Measurements from ENCODE around the gene GJA8.
"Not testable (repeated sequence)": the region's sequence is repeated elsewhere in the genome, so short reads cannot be mapped to it uniquely, and the experiment has no call there.

Gene GJA8

GRCh38 chr1:147902253-147902845, at the start of gene GJA8:
Gene GJA8, plus strand, starts transcription at chr1:147902795. Its CDS starts 5,161 bp downstream, at chr1:147907956.
- no peak for DNase-seq

DNA sequence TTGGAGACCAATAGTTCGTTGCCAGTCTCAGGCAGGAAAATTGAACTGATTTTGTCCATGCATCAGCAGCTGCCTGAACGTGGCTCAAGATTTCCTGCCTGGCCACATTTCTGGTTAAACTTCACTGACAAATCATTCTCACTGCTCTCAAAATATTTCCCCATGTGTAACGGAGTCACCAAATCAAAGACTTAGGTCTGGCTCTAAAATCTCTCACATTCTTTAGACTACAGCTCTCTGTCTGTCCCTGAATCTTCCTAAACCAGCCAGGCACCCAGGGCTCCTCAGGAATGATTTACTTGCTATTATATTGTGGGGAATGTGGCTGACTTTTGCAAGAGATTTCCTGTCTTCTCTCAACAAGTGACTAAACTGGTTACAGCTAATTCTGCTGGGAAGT, 49.2 kb upstream of the GJA8 start:
- no peak for DNase-seq

- not testable (repeated sequence) for DNase-seq
These were observed 47.6 kb upstream of the GJA8 start for GRCh38 chr1:147854989-147855388.

DNA sequence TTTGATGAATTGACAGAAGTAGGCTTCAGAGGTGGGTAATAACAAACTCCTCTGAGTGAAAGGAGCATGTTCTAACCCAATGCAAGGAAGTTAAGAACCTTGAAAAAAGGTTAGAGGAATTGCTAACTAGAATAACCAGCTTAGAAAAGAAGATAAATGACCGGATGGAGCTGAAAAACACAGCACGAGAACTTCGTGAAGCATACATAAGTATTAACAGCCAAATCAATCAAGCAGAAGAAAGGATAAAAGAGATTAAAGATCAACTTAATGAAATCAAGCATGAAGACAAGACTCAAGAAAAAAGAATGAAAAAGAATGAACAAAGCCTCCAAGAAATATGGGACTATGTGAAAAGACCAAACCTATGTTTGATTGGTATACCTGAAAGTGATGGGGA, 46.6 kb upstream of the GJA8 start:
- not testable (repeated sequence) for DNase-seq

- not testable (repeated sequence) for DNase-seq
These were observed 35.4 kb upstream of the GJA8 start for GRCh38 chr1:147867204-147867603.

- DNase-seq = no peak
These were observed 24.6 kb upstream of the GJA8 start for GRCh38 chr1:147878022-147878421.

DNA sequence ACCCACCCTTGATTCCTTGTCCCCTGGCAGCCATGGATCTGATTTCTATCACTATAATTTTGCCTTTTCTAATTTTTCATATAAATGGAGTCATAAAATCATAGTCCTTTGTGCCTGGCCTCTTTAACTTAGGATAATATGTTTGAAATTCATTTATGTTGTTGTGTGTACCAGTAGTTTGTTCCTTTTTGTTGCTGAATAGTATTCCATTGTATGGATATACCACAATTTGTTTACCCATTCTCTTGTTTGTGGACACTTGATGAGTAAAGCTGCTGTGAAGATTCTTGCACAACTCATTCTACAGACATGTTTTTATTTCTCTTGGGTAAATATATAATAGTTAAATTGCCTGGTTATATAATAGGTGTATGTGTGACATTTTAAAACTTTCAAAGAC, 22.7 kb upstream of the GJA8 start:
- no peak for DNase-seq

DNA sequence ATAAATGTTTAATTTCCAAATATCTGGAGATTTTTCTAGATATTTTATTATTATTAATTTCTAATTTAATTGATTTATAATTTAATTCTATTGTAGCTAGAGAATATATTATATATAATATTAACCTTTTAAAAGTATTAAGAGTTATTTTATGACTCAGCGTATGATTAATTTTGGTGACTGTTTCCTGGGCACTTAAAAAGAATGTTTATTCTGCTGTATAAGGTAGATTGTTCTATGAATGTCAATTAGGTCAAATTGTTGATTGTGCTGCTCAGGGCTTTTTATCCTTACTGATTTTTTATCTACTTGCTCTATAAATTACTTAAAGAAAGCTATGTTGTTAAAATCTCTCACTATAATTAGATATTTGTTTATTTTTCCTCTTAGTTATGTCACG, 20.1 kb upstream of the GJA8 start:
- DNase-seq = no peak

DNA sequence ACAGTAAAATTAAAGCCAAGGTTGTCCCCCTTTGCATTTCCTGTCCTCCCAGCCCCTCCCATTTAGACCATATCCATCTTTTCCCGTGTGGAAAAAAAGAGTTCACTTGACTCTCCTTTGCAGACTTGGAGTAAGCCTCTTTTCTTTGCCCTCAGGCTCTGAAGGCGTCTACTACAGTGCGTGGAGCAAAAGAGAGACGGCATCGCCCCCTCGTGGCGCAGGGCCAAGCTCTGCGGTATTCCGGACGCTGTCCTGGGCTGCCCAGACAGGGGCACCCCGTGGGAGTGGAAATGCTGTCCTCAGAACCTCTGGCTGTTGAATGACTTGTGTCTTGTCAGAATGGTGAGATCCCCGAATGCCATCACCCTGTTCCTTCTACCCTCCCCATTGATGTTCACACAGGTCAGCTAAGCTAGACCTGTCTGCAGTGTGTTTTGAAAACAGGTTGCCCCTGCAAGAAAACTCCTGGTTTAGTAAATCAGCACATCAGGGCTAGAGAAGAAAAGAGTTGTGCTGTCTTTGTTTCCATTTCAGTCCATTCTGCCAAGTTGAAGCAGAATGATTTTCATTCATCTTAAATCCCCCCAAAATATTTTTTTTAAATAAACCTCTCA, 12.3 kb upstream of the GJA8 start:
- peak; percentile 34 for DNase-seq

- no peak for DNase-seq
These were observed 11.5 kb upstream of the GJA8 start for GRCh38 chr1:147891088-147891487.

DNA sequence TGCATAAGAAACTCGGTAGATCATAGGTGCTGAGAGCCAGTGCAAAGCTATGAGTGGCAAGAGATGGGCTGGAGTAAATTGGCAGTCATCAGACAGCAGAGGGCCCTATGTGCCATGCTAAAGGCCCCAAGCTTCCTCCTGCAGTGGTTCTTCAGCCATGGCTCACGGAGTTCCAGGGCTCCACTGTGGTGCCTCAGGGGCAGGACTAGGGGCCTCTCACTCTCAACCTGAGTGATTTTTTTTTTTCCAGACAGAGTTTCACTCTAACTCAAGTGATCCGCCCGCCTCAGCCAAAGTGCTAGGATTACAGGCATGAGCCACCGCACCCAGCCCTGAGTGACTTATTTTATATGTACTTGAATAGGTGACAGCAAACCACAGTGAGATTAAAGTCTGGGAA, 10.4 kb upstream of the GJA8 start:
- no peak for DNase-seq

GRCh38 chr1:147892731-147893214, 9.8 kb upstream of the GJA8 start:
- DNase-seq = peak; percentile 56

- DNase-seq = no peak
These were observed 7.5 kb upstream of the GJA8 start for GRCh38 chr1:147895123-147895522.

- DNase-seq = no peak
These were observed 5.4 kb upstream of the GJA8 start for GRCh38 chr1:147897029-147897752.

- no peak for DNase-seq
These were observed 4.8 kb upstream of the GJA8 start for GRCh38 chr1:147897789-147898188.

- no peak for DNase-seq
These were observed 2.1 kb downstream of the GJA8 start for GRCh38 chr1:147904726-147905125.

- no peak for DNase-seq
These were observed 5.4 kb downstream of the GJA8 start for GRCh38 chr1:147907786-147908509.

- no peak for DNase-seq
These were observed 10.0 kb downstream of the GJA8 start for GRCh38 chr1:147912553-147912952.

DNA sequence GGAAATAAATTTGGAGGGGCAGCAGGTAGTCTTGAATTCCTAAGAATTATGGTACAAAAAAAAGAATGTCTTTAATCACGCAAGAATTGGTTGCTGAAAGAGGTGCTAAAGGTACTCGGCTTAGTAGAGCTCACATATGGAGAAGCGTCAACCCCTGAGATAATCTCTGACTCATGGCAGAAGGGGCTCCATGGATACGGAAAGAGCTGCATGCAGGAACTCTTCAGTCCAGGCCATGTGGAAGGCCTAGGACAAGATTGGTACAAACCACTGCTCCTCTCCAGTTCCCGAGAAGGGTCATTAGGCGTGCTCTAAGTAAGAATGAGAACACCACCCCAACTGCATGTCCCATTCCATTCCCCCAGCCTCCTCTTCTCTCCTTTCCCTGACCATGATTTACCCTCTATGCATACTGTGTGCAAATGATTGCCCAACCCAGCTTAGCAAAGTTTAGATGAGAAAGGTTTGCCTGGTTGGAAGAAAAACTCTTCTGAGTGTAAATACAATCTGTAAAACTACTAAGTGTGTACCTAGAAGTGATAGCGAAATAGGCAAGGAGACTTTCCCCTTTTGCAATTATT, 10.9 kb downstream of the GJA8 start:
- no peak for DNase-seq

DNA sequence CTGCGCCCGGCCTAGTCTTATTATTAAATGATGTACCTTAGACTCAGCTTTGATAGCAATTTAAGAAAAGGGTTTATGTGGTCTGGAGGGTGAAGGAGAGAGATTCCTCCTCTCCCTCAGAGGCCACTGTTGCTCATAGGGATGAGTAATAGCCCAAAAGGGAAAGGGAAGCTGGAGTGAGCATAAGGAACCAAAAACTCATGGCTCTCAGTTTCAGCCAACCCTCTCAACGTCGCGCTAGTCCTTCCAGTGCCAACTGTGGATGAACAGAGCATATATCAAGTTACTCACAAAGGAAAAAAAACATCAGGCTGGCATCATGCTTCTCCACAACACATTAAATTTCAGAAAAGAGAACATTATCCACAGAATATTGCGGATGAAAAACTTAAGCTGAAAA, 17.3 kb downstream of the GJA8 start:
- DNase-seq = no peak

- no peak for DNase-seq
These were observed 22.2 kb downstream of the GJA8 start for GRCh38 chr1:147924813-147925212.

GRCh38 chr1:147927215-147927614, 24.6 kb downstream of the GJA8 start:
- DNase-seq = not testable (repeated sequence)

DNA sequence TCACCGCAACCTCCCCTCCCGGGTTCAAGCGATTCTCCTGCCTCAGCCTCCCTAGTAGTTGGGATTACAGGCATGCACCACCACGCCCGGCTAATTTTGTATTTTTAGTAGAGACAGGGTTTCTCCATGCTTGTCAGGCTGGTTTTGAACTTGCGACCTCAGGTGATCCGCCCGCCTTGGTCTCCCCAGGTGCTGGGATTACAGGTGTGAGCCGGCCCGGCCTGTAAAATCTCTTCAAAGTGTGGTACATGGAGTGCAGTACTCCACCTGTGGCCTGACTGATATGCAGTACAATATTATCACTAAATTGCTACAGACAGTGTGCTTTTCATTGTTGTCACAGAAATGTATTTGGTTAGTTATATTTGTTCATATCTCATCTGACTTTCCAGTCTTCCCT, 25.1 kb downstream of the GJA8 start:
- DNase-seq = not testable (repeated sequence)
